ENCODE results near the gene TIMP4. TPM values are rescaled to one million over a fixed set of nuclear protein-coding genes. Genes with fewer than 3 reads are reported as not detected.

TIMP4 gene
- polyA plus RNA-seq, 1 donor from 2014 or later = not detected

DNA sequence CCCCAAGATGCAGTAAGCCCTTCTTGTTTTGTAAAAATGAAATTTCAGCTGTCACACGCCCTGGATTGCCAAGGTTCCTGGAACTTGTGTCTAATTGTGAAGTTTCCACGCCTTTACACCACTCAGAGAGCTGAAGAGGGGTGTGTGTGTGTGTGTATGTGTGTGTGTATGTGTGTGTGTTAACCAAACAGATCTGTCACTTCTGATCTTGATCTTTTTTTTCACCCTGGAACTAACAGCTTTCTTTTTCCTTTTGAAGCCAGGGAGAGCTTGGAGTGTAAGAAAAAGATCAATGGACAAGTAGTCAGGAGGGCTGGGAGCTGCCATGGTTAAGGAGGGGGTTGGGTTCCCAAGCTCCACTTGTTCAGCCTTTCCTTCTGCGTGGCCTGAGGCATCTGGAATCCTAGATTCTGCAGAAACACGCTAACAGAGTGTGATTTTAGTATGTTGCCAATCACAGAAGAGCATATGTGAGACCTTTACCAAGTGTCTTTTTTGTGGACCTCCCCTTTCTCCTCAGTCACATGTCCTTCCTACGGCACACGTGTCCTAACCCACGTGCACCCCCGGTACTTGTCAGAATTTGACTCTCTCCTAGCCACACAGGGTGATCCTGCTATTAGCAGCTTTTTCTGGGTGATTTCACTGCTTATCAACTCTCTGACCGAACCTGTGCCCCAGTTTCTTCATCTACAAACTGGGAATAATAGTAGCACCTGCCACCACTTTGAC lies 11.5 kb downstream of the TIMP4 start:
- Mint-ChIP-seq H3K4me1 (no peaks in the 10 kb centered on the region), H3K4me3 (no peak overlapping the region), H3K9me3 (no peaks in the 10 kb centered on the region), H3K27ac (no peak overlapping the region), H3K36me3 (peaks cover 2% of the 10 kb centered on the region), H3K27me3 (peaks cover 3% of the 10 kb centered on the region)

DNA sequence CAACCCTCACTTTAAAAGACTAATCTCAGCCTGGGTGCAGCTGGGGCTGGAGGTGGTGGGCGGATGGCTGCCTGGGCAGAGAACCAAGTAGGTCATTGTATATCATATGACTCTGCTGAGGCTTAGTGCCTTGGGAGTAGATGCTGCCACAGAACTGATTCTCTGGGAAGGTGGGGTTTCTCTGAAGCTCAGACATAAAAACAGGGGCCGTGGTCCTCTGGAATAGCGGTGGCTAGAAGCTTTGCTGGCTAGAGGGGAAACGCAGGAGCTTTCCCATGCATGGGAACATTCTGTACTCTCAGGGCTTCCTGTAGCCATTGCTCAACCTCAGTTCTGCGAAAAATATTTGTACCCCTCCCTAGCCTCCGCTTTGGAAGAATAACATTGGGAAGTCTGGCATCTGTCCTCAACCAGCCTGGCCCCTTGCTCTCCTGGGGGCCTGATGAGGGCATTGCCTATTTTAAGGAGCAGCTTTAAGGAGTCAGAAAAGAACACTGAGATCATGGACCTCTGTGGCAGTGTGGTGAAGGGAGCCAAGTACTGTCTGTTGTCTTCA lies 14.7 kb downstream of the TIMP4 start:
- no peaks in the 10 kb centered on the region for H3K4me1 Mint-ChIP-seq
- no peaks in the 10 kb centered on the region for H3K36me3 Mint-ChIP-seq
- no peak overlapping the region for H3K4me3 Mint-ChIP-seq
- H3K9me3 Mint-ChIP-seq = no peaks in the 10 kb centered on the region
- H3K27me3 Mint-ChIP-seq = no peaks in the 10 kb centered on the region
- no peak overlapping the region for H3K27ac Mint-ChIP-seq

DNA sequence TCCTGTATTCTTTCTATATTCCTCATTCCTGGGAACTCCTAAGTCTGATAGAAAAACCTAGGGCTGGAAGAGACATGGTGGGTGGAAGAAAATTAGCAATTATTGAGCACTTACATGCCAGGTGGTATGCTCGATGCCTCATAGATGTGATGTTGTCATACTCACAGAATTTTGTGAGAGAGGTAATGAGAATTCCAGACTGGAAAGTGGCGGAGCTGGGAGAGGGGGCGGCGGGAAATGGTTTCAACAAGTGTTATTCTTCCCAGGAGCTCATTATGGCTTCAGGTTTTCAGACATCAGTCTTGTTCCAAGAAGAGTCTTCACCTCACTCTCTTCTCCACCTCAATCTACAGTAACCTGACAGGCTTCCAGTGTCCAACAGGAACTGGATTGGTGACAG lies 16.2 kb downstream of the TIMP4 start:
- Mint-ChIP-seq H3K27ac (no peak overlapping the region), H3K4me3 (no peak overlapping the region), H3K4me1 (peaks cover 0 to 2% (median 0%) of the 10 kb centered on the region in 3 donors), H3K9me3 (no peaks in the 10 kb centered on the region), H3K36me3 (no peaks in the 10 kb centered on the region), H3K27me3 (no peaks in the 10 kb centered on the region)

DNA sequence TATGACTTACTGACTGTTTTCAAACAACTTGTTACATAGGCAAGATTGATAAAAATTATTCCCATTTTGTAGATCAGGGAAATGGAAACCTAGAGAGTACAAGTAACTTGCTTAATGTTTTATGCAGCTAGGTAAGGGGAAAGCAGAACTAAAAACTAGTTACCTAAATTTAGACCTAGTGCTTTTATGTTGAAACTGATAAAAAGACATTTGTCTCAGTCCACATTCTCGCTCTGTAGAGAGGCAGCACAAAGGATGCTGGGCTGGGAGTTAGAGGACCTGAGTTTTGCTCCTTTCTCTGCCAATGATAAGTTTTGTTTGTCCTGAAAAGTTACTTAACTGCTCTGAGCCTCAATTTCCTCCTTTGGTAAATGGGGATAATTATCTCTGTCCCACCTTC lies 17.4 kb downstream of the TIMP4 start:
- no peaks in the 10 kb centered on the region for H3K27me3 Mint-ChIP-seq

DNA sequence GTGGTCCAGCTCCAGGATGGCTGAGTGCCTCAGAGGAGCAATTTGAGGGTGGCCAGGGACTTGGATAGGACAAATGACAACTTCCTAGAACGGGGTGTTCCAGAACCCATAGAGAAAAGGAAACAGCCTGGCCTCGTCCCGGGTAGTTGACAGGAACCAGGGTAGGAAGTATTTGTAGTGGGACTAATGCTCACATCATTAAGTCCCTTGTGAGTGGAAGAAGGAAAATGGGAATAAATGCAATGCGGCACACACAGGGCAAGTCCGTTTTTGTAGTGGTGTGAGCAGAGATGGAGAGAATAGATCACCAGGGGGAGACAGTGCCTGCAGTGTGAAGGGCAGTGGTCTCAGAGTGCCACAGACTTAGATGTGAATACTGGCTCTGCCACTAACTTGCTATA lies 19.6 kb downstream of the TIMP4 start:
- H3K4me3 Mint-ChIP-seq = no peak overlapping the region
- H3K27ac Mint-ChIP-seq = peak overlapping the region in 1 of 3 donors; percentile 4
- H3K27me3 Mint-ChIP-seq = no peaks in the 10 kb centered on the region
- no peaks in the 10 kb centered on the region for H3K36me3 Mint-ChIP-seq
- peaks cover 0 to 2% (median 0%) of the 10 kb centered on the region in 3 donors for H3K4me1 Mint-ChIP-seq
- no peaks in the 10 kb centered on the region for H3K9me3 Mint-ChIP-seq

More for the DNA sequence above, 17.4 kb downstream of the TIMP4 start:
- H3K36me3 Mint-ChIP-seq = no peaks in the 10 kb centered on the region
- no peaks in the 10 kb centered on the region for H3K9me3 Mint-ChIP-seq
- H3K4me3 Mint-ChIP-seq = no peak overlapping the region
- peaks cover 0 to 2% (median 0%) of the 10 kb centered on the region in 3 donors for H3K4me1 Mint-ChIP-seq
- no peak overlapping the region for H3K27ac Mint-ChIP-seq

DNA sequence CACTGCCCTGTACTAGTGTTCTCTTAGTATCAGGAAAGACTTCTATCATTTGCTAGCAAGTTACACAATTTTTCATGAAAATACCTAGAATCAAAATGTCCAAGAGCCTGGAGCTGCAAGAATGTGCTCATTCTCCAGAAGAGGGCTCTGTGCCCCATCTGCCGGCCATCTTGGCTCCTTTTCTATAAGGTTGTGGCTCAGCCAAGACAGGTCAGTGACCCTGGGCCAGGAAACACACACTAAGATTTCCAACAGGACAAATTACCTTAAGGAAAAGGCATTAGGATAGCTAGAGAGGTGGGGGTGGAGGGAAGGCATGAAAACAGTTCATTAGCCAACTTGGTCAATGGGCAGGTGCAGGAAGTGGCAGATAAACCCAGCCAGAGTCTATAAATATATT lies 20.7 kb downstream of the TIMP4 start:
- H3K9me3 Mint-ChIP-seq = no peaks in the 10 kb centered on the region
- no peak overlapping the region for H3K4me3 Mint-ChIP-seq
- peaks cover 0 to 2% (median 0%) of the 10 kb centered on the region in 3 donors for H3K4me1 Mint-ChIP-seq
- H3K27me3 Mint-ChIP-seq = peaks cover 1% of the 10 kb centered on the region
- H3K36me3 Mint-ChIP-seq = no peaks in the 10 kb centered on the region
- H3K27ac Mint-ChIP-seq = no peak overlapping the region

DNA sequence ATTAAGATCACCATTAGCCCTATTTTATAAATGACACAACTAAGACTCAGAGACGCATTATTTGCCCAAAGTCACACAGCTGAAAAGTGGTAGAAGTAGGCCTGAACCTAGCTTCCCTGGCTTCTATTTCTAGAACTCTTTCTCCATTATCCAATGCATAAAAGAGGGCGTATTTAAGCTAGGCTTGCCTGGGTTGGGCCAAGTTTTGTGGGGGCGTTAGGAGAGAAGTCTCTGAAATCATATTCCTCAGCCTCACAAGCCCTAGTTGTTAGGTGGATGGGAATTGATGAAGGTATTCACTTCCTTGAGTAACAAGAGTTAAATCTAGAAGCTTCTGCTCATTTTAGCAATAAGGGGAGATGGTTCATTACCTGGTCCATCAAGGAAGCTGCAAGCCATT lies 22.3 kb downstream of the TIMP4 start:
- Mint-ChIP-seq H3K9me3 (no peaks in the 10 kb centered on the region), H3K27me3 (peaks cover 4% of the 10 kb centered on the region), H3K27ac (no peak overlapping the region), H3K4me3 (no peak overlapping the region), H3K4me1 (peaks cover 0 to 2% (median 0%) of the 10 kb centered on the region in 3 donors), H3K36me3 (no peaks in the 10 kb centered on the region)

DNA sequence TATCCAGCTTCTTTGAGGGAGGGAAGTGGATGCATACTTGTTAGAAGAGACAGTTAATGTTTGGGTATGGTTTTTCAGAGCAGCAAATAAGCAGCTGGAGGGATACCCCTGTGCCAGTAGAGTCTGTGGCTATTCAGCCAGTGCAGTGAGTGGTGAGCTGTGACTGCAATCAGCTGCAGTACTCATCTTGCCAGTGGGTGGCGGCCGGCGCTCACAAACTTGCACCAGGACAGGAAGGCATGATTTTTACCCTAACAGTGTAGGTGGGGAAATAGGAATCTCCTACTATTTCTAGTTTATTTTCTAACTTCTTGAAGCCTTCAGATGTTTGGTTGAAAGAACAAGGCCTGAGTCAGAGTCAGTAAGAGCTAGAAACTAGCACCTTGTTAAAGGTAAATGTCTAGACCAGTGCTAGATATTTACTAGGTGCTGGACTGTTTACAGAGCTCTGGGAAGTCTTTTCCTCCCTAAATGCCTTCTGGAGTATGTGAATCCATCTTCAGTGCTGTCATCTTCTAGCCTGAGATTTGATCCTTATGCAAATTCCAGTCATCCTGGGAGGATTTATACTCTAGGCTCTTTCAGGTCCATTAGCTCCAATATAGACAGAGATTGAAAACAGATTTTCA lies 23.6 kb downstream of the TIMP4 start:
- Mint-ChIP-seq H3K27me3 (peaks cover 6% of the 10 kb centered on the region), H3K36me3 (no peaks in the 10 kb centered on the region), H3K4me3 (no peak overlapping the region), H3K4me1 (peaks cover 0 to 2% (median 0%) of the 10 kb centered on the region in 3 donors), H3K9me3 (no peaks in the 10 kb centered on the region), H3K27ac (no peak overlapping the region)

DNA sequence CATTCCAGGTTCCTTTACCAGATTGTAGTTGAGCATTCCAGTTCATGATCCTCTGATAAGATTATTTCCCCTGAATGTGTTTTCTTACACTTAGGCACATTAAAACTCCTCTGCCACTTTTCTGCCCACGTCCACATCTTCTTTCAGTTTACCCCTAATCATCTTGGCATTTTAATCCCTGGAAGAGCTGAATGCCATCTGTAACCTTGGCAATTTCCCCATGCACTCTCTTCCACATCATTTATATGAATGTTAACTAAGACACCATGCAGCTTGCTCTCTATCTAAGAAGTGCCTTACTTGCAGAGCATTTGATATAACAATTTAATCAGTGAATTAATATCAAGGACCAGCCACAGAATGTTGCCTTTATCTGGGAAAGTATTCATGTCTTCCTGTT lies 25.8 kb downstream of the TIMP4 start:
- Mint-ChIP-seq H3K27me3 (peaks cover 8% of the 10 kb centered on the region), H3K9me3 (no peaks in the 10 kb centered on the region), H3K4me1 (no peaks in the 10 kb centered on the region), H3K4me3 (no peak overlapping the region), H3K27ac (no peak overlapping the region), H3K36me3 (no peaks in the 10 kb centered on the region)

DNA sequence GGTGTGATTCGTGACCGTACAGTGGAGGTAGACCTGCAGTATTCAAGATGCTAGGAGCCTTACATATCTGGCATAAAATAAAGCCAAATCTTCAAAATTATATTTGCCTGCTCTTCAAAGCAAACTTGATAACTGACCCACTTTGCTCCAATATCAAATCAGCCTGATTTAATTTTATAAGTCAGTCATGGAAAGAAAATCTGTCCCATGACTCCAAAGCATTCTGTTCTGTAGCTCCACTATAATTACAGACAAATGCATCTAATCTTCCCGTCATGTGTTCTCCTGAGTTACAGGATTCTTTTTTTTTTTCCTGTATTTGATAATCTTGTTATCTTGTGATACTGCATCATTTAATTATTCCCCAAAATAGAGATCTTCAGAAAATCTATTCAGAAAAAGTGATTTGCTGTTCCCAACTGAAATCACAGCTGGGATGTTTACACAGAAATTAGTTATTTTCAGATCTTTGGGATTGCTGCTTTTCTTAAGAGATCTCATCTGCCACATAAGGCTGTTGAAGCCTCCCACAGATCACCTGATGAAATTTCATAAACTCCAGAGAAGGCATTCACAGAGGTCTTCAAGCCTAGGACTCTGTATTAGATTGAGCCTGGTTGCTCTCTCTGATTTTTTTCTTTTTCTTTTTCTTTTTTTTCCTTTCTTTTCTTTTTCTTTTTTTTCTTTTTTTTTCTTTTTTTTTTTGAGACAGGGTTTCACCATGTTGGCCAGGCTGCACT lies 27.2 kb downstream of the TIMP4 start:
- H3K27me3 Mint-ChIP-seq = peaks cover 8% of the 10 kb centered on the region
- H3K4me1 Mint-ChIP-seq = no peaks in the 10 kb centered on the region
- H3K4me3 Mint-ChIP-seq = no peak overlapping the region
- H3K36me3 Mint-ChIP-seq = no peaks in the 10 kb centered on the region
- H3K27ac Mint-ChIP-seq = no peak overlapping the region
- no peaks in the 10 kb centered on the region for H3K9me3 Mint-ChIP-seq

DNA sequence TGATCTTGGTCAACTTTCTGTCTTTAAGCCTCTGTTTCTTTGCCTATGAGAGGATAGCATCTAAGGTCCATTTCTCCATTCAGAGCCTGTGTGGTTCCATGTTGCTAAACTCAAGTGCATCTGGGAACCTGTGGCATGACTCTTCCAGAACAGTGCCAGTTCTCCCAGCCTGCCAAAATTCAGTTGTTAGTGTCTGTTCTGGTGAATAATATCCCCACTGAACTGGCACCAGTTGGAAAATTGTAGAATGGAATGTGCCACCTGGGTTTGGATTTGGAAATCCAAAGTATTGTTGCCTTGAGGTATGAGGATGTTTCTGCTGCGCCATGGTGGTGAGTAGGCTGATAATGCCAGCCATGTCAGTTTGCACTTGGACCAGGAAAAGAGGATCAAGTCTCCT lies 31.3 kb downstream of the TIMP4 start:
- no peaks in the 10 kb centered on the region for H3K4me1 Mint-ChIP-seq
- H3K36me3 Mint-ChIP-seq = no peaks in the 10 kb centered on the region
- H3K4me3 Mint-ChIP-seq = no peak overlapping the region
- no peaks in the 10 kb centered on the region for H3K9me3 Mint-ChIP-seq
- no peak overlapping the region for H3K27ac Mint-ChIP-seq
- H3K27me3 Mint-ChIP-seq = peaks cover 10% of the 10 kb centered on the region

DNA sequence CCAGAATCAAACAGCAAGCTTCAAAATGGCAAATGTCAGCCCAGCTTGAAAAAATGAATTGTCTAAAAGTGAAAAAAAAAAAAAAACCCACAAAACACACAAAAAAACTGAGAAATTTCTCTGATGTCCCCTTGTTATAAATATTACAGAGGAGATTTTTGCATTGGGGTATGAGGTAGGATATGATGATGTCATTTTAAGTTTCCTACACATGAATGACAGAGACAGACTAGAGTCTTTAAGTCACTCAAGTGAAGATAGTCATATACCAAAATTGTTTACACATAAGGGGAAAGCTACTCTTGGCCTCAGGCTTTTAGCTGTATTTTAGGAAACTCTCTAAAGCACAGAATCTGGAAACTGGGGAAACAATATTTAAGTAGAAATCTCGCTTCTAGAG lies 32.9 kb downstream of the TIMP4 start:
- H3K27ac Mint-ChIP-seq = no peak overlapping the region

DNA sequence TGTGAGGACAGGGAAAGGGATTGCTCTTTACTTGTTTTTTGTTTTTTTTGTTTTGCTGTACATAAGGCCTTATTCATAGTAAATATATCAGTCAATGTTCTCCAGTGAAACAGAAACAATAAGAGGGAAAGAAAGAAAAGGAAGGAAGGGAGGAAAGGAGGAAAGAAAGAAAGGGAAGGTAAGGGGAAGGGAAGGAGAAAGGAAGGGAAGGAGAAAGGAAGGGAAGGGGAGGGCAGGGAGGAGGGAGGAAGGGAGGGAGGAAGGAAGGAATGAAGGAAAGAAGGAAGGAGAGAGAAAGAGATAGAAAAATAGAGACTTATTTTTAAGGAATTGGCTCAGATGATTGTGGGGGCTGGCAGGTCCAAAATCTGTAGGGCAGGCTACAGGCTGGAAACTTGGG lies 37.2 kb downstream of the TIMP4 start:
- H3K27ac Mint-ChIP-seq = no peak overlapping the region
- H3K9me3 Mint-ChIP-seq = no peaks in the 10 kb centered on the region
- H3K27me3 Mint-ChIP-seq = peaks cover 6% of the 10 kb centered on the region

More for the DNA sequence above, 32.9 kb downstream of the TIMP4 start:
- Mint-ChIP-seq H3K9me3 (no peaks in the 10 kb centered on the region), H3K36me3 (peaks cover under 1% of the 10 kb centered on the region), H3K4me1 (peaks cover 0 to 3% (median under 1%) of the 10 kb centered on the region in 3 donors), H3K27me3 (peaks cover 8% of the 10 kb centered on the region), H3K4me3 (no peak overlapping the region)

DNA sequence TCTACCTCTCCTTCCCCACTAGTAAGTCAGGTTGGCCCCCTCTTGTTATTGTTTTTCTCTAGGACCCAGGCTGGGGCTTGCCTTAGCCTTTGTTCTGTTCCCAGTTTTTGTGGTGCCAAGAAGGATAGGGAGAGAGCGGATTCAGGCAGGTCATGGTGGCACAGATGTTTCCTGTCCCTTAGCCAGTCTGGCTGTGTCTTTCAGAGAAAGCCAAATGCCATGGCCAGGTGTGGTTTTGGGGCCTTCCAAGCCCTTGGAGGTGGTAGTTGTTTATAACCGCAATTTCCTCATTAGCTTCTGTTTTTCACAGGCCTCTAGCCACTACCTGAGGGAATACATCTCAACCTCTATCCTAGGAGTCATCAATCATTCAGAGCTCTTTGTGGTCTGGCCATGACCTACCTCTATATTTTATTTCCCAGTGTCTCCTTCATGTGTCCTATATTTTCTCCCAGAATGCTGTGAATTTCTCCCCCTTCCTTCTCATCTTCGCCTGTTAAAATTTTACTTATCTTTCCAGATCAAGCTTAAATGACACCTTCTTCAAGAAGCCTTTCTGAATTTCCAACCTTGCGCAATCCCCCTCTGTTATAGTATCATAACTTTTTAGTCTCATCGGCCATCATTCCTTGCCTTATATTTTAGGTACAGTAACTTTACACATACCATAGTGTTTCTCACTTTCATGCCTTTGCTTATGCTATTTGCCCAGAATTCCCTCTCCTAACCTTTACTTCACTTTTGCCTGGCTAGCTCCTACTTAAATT lies 38.2 kb downstream of the TIMP4 start:
- H3K4me3 Mint-ChIP-seq = peak overlapping the region in 1 of 4 donors; percentile 46
- no peak overlapping the region for H3K27ac Mint-ChIP-seq
- peaks cover 2% of the 10 kb centered on the region for H3K36me3 Mint-ChIP-seq
- peaks cover 0 to 6% (median 4%) of the 10 kb centered on the region in 3 donors for H3K4me1 Mint-ChIP-seq
- H3K27me3 Mint-ChIP-seq = peaks cover 6% of the 10 kb centered on the region
- no peaks in the 10 kb centered on the region for H3K9me3 Mint-ChIP-seq

More for the DNA sequence above, 37.2 kb downstream of the TIMP4 start:
- Mint-ChIP-seq H3K4me3 (peak overlapping the region in 1 of 4 donors; percentile 34), H3K36me3 (peaks cover 2% of the 10 kb centered on the region), H3K4me1 (peaks cover 0 to 6% (median 4%) of the 10 kb centered on the region in 3 donors)
